Right lung (tissue), 5 donors: ENCODE measurements around the gene TSHB. TPM values are rescaled to one million over a fixed set of nuclear protein-coding genes. Genes with fewer than 3 reads are reported as not detected.

Experiments
- DNase-seq, 2 donors: peaks; one replicate each; pipeline ENCODE4 v3.0.0-alpha.2; 2013
- polyA plus RNA-seq, 5 donors: library from polyadenylated mRNA; unstranded; fragments of 120-200 nt; gene quantifications; one replicate each; pipeline versions ENCODE4 v1.2.1 to v1.2.3, GENCODE V29; 2013; ENCODE audit warnings: inconsistent platforms in 1 of 5, low replicate concordance in 1 of 5; ENCODE audit not compliant: insufficient read length in 5 of 5, insufficient read depth in 1 of 5

TSHB gene
- polyA plus RNA-seq, 5 donors, result not detected

- DNase-seq, result no peak
These were observed 29.7 kb downstream of the TSHB start for GRCh38 chr1:115059316-115059715.

- DNase-seq, result no peak
These were observed 30.9 kb downstream of the TSHB start for GRCh38 chr1:115060501-115060900.

GRCh38 chr1:115062542-115063004 lies 32.9 kb downstream of the TSHB start:
- no peak for DNase-seq

GRCh38 chr1:115063228-115063901 lies 33.7 kb downstream of the TSHB start:
- no peak for DNase-seq

GRCh38 chr1:115064461-115064860 lies 34.8 kb downstream of the TSHB start:
- DNase-seq, result no peak

GRCh38 chr1:115065021-115065420 lies 35.4 kb downstream of the TSHB start:
- DNase-seq, result no peak

GRCh38 chr1:115067161-115067859 lies 37.7 kb downstream of the TSHB start:
- no peak for DNase-seq

GRCh38 chr1:115068826-115069585 lies 39.4 kb downstream of the TSHB start:
- no peak for DNase-seq

- DNase-seq, result no peak
These were observed 40.2 kb downstream of the TSHB start for GRCh38 chr1:115069659-115070308.

- DNase-seq, result no peak
These were observed 41.5 kb downstream of the TSHB start for GRCh38 chr1:115071012-115071664.

- no peak for DNase-seq
These were observed 43.9 kb downstream of the TSHB start for GRCh38 chr1:115073298-115074087.

GRCh38 chr1:115074839-115075534 lies 45.4 kb downstream of the TSHB start:
- no peak for DNase-seq

GRCh38 chr1:115076384-115076915 lies 46.8 kb downstream of the TSHB start:
- DNase-seq, result no peak

GRCh38 chr1:115077286-115077983 lies 47.8 kb downstream of the TSHB start:
- no peak for DNase-seq

GRCh38 chr1:115077984-115078330 lies 48.3 kb downstream of the TSHB start:
- DNase-seq, result no peak

- DNase-seq, result no peak
These were observed 49.1 kb downstream of the TSHB start for GRCh38 chr1:115078708-115079107.

GRCh38 chr1:115082949-115083348 lies 53.3 kb downstream of the TSHB start:
- DNase-seq, result no peak
